H1 (cell line): ENCODE data around the gene LRATD1. TPM values are rescaled to one million over a fixed set of nuclear protein-coding genes. Genes with fewer than 3 reads are reported as not detected.
A peak's percentile ranks its signal among the peaks of the same experiment; 100 is the strongest.

ENCODE experiments used
- ASH2L ChIP-seq: fragments of 200-600, 300-600 bp; sonication (generic); IDR thresholded peaks from one replicate; pipeline ENCODE4 v1.7.1; 2017; ENCODE audit warnings: low read length
- BCL11A ChIP-seq, 2 experiments: IDR thresholded peaks; one replicate each; pipeline ENCODE4 v1.6.1; 2011; ENCODE audit warnings: low read depth in 2 of 2, low read length in 2 of 2, mild to moderate bottlenecking in 2 of 2
- CBX8 ChIP-seq: fragments of 300-800, 300-1000 bp; sonication (generic); IDR thresholded peaks from 2 replicates; pipeline ENCODE4 v1.7.1; 2016; ENCODE audit warnings: low read depth, low read length, borderline replicate concordance
- CHD7 ChIP-seq: fragments of 300-600 bp; sonication (generic); IDR thresholded peaks from 2 replicates; pipeline ENCODE4 v1.7.1; 2012; ENCODE audit warnings: low read length, moderate library complexity, mild to moderate bottlenecking, inconsistent platforms; ENCODE audit not compliant: insufficient replicate concordance
- KDM4A ChIP-seq: IDR thresholded peaks from one replicate; pipeline ENCODE4 v1.7.1; 2012; ENCODE audit warnings: low read depth, mild to moderate bottlenecking, moderate library complexity, low read length, inconsistent platforms; ENCODE audit not compliant: severe bottlenecking
- MAX ChIP-seq: IDR thresholded peaks from 2 replicates; pipeline ENCODE4 v1.6.1; 2012; ENCODE audit warnings: inconsistent platforms
- RNF2 ChIP-seq: fragments of 200-900, 300-1000 bp; sonication (generic); IDR thresholded peaks from 2 replicates; pipeline ENCODE4 v1.7.1; 2016; ENCODE audit warnings: borderline replicate concordance, low read depth, mild to moderate bottlenecking, antibody characterized with exemption, low read length; ENCODE audit not compliant: poor library complexity, severe bottlenecking; ENCODE audit errors: missing control alignments
- SP1 ChIP-seq: IDR thresholded peaks from 2 replicates; pipeline ENCODE4 v1.6.1; 2011; ENCODE audit warnings: low read depth, low read length
- TAF7 ChIP-seq: optimal IDR thresholded peaks from 2 replicates; pipeline ENCODE3; 2011; ENCODE audit warnings: low read depth, mild to moderate bottlenecking, inconsistent platforms, low read length, moderate library complexity, borderline replicate concordance
- polyA plus RNA-seq, 7 experiments: library from polyadenylated mRNA; depleted of rRNA in 3 of 7; stranded (reverse) in 5 of 7; unstranded in 2 of 7; fragments of >200 nt in 5 of 7; fragments of 200-250 nt in 2 of 7; gene quantifications; 1 replicate in 5 of 7; 2 replicates in 1 of 7; 4 replicates in 1 of 7; pipeline versions ENCODE4 v1.2.1 to v1.2.3, GENCODE V29; 2011 to 2013; ENCODE audit warnings: missing spikeins in 2 of 7, mixed read lengths in 2 of 7
- total RNA-seq: library from RNA; stranded (reverse); fragmentation: NEBNext Ultra II Directional; extraction: Animal tissue kit (Norgen Biotek cat#: 25700); gene quantifications from 2 replicates; pipeline ENCODE4 v1.2.1, GENCODE V29; 2021

The LRATD1 gene
- total and polyA plus RNA-seq, 2 of the 8 experiments (the other 6 are each of a cell fraction or from before 2014, with no cell fraction given) = 1.2 to 2.3 TPM

GRCh38 chr2:14632133-14632936 lies at the start of gene LRATD1 (continued):
- TF ChIP-seq CHD7 (no peak), TAF7 (no peak), KDM4A (peak; percentile 92), RNF2 (no peak), MAX (peak; percentile 29), SP1 (peak; percentile 68; the same call in 1 of the 2 replicates), BCL11A (IDR thresholded peaks at IDR 0.05; ENCODE audit: low read depth in 2 of 2, low read length in 2 of 2) (no peak), ASH2L (no peak), CBX8 (no peak)
